Measurements from ENCODE around the gene SERPINB11. TPM values are rescaled to one million over a fixed set of nuclear protein-coding genes. Genes with fewer than 3 reads are reported as not detected.

The SERPINB11 gene
- 0.07 to 0.13 TPM (median 0.10 TPM) in 3 of 5 replicates, not detected in the others for total RNA-seq (2022; extraction: Qiagen RNA extraction)

GRCh38 chr18:63702660-63703059 is at the start of gene SERPINB11:
Gene SERPINB11, plus strand, starts transcription at chr18:63702960. Its CDS starts 7,234 bp downstream, at chr18:63710194.

GRCh38 chr18:63661750-63662149 is 41.0 kb upstream of the SERPINB11 start, which contains the start of gene SERPINB3:
Gene SERPINB3, minus strand, starts transcription at chr18:63661893. Its CDS starts 677 bp downstream, at chr18:63661216.

Other genes with a start within 250 kb of the SERPINB11 start
- gene SERPINB5, start 226.0 kb upstream of the SERPINB11 start, total RNA-seq (2022; extraction: Qiagen RNA extraction) = 0.07 to 0.17 TPM (median 0.08 TPM) in 5 replicates
- gene SERPINB12, start 160.6 kb upstream of the SERPINB11 start, total RNA-seq (2022; extraction: Qiagen RNA extraction) = not detected in 5 replicates
- not detected in 5 replicates for gene SERPINB13, start 115.6 kb upstream of the SERPINB11 start, total RNA-seq (2022; extraction: Qiagen RNA extraction)
- 0.14 to 0.25 TPM (median 0.19 TPM) in 5 replicates for gene SERPINB4, start 58.7 kb upstream of the SERPINB11 start, total RNA-seq (2022; extraction: Qiagen RNA extraction)
- 0.06 to 0.17 TPM (median 0.08 TPM) in 5 replicates for gene SERPINB3, start 41.1 kb upstream of the SERPINB11 start, total RNA-seq (2022; extraction: Qiagen RNA extraction)
- 1.5 to 2.7 TPM (median 2.3 TPM) in 5 replicates for gene SERPINB7, start 72.5 kb downstream of the SERPINB11 start, total RNA-seq (2022; extraction: Qiagen RNA extraction)
- gene SERPINB2, start 184.7 kb downstream of the SERPINB11 start, total RNA-seq (2022; extraction: Qiagen RNA extraction) = 0.03 to 0.09 TPM (median 0.05 TPM) in 3 of 5 replicates, not detected in the others
- gene SERPINB10, start 205.0 kb downstream of the SERPINB11 start, total RNA-seq (2022; extraction: Qiagen RNA extraction) = not detected in 5 replicates
- 0.15 to 0.16 TPM (median 0.15 TPM) in 3 of 5 replicates, not detected in the others for gene HMSD, start 246.3 kb downstream of the SERPINB11 start, total RNA-seq (2022; extraction: Qiagen RNA extraction)